Keratinocyte (primary cell): Measurements from ENCODE around the gene PITPNM3.

Experiments
- EZH2 ChIP-seq: IDR thresholded peaks from one replicate; pipeline ENCODE4 v1.6.1; 2012; ENCODE audit warnings: inconsistent platforms, mild to moderate bottlenecking, low read length, moderate library complexity
- TF ChIP-seq, protein P1 (sequence below), 3 experiments: IDR thresholded peaks in 1 of 3; conservative IDR thresholded peaks in 1 of 3; optimal IDR thresholded peaks in 1 of 3; 2 replicates in 2 of 3; 3 replicates in 1 of 3; pipeline versions ENCODE3 to v1.5.1; 2011; ENCODE audit warnings: low read length in 3 of 3, mild to moderate bottlenecking in 3 of 3, moderate library complexity in 2 of 3, control low read depth in 1 of 3, inconsistent platforms in 1 of 3; ENCODE audit not compliant: insufficient read depth in 2 of 3; ENCODE audit errors: extremely low read depth in 1 of 3

DNA sequence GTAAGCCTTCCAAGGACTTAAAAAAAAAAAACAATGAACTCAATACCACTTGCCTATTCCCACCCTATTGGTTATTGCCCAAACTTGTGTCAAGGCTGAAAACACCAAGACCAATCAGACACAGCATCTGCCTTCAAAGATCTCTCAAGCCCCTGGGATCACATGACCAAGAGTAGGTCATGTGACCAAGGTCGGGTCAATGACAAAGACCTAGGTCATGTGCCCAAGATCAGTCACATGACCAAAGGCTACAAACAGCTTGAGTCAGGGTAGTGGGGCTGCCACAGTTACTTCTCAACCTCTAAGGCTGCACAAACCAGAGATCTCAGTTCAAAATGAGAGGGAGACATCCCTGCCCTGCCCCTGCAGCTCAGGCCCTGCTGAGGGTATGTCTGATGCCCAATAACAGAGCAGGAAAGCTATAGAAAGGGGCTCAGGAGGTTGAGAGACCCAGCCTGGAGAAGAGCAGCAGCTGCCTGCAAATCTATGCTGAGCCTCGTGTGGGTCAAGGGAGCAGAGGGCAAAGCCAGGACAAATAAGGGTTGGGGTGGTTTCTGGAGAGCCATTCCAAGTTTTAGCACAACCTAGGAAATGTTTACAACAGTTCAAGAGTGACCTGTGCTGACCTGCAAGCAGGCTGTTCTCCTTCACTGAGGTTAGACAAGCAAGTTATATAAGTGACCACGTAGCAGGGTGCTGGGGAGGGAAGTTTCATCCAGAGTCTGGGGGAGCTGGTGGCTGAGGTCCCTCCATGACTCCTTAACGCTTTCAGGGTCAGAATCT lies 63.3 kb downstream of the PITPNM3 start:
- TF ChIP-seq, protein P1, sequence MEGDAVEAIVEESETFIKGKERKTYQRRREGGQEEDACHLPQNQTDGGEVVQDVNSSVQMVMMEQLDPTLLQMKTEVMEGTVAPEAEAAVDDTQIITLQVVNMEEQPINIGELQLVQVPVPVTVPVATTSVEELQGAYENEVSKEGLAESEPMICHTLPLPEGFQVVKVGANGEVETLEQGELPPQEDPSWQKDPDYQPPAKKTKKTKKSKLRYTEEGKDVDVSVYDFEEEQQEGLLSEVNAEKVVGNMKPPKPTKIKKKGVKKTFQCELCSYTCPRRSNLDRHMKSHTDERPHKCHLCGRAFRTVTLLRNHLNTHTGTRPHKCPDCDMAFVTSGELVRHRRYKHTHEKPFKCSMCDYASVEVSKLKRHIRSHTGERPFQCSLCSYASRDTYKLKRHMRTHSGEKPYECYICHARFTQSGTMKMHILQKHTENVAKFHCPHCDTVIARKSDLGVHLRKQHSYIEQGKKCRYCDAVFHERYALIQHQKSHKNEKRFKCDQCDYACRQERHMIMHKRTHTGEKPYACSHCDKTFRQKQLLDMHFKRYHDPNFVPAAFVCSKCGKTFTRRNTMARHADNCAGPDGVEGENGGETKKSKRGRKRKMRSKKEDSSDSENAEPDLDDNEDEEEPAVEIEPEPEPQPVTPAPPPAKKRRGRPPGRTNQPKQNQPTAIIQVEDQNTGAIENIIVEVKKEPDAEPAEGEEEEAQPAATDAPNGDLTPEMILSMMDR (optimal IDR thresholded peaks at IDR 0.05 in 1 of 3, IDR thresholded peaks at IDR 0.05 in 1 of 3, conservative IDR thresholded peaks at IDR 0.05 in 1 of 3; ENCODE audit: extremely low read depth in 1 of 3, insufficient read depth in 2 of 3, low read length in 3 of 3) = no peak
- no peak for TF ChIP-seq EZH2
